WTC11 (cell line): Measurements from ENCODE around the gene DPYSL4. TPM values are rescaled to one million over a fixed set of nuclear protein-coding genes. Genes with fewer than 3 reads are reported as not detected.
A peak's percentile ranks its signal among the peaks of the same experiment; 100 is the strongest.

Experiments used
- ATAC-seq: fragments of 200-7000 bp; cut with Tn5 transposase; 2 replicates; pipeline ENCODE4 v1.10.0; 2021; ENCODE audit warnings: mild to moderate bottlenecking, moderate library complexity
- CTCF ChIA-PET: fragments of 300-600 bp; sonication (Branson Sonifier 250); formaldehyde crosslinking; loops from one replicate; lab custom pipeline; 2021; ENCODE audit warnings: antibody characterized with exemption; lab: Charles Lee
- POLR2A ChIA-PET: fragments of 350-600 bp; sonication (Branson Sonifier 250); formaldehyde crosslinking; loops from one replicate; lab custom pipeline; 2021; ENCODE audit warnings: antibody characterized with exemption; lab: Charles Lee
- DNase-seq: peaks from one replicate; pipeline ENCODE4 v3.0.0; 2021; ENCODE audit warnings: low spot score
- H3K27ac Mint-ChIP-seq: 2 replicates; pipeline ENCODE4 v1.8.0; 2021; ENCODE audit warnings: mixed read lengths
- H3K27me3 Mint-ChIP-seq: 2 replicates; pipeline ENCODE4 v1.8.0; 2021; ENCODE audit warnings: low read depth, mild to moderate bottlenecking, moderate library complexity, mixed read lengths
- H3K36me3 Mint-ChIP-seq: 2 replicates; pipeline ENCODE4 v1.8.0; 2021; ENCODE audit warnings: mixed read lengths
- H3K4me1 Mint-ChIP-seq: 2 replicates; pipeline ENCODE4 v1.8.0; 2022; ENCODE audit warnings: mixed read lengths
- H3K4me3 Mint-ChIP-seq: 2 replicates; pipeline ENCODE4 v1.8.0; 2021; ENCODE audit warnings: mild to moderate bottlenecking, moderate library complexity, mixed read lengths
- H3K9me3 Mint-ChIP-seq: 2 replicates; pipeline ENCODE4 v1.8.0; 2021; ENCODE audit warnings: mixed read lengths
- CBFB ChIP-seq: sonication (generic); formaldehyde crosslinking; IDR thresholded peaks from 2 replicates; pipeline ENCODE4 v1.8.1; 2022; ENCODE audit warnings: mild to moderate bottlenecking, low read depth, missing genetic modification reagents
- E2F1 ChIP-seq: sonication (generic); formaldehyde crosslinking; IDR thresholded peaks from 2 replicates; pipeline ENCODE4 v1.8.0; 2022; ENCODE audit warnings: mild to moderate bottlenecking, missing genetic modification reagents
- E2F4 ChIP-seq: sonication (generic); formaldehyde crosslinking; IDR thresholded peaks from 2 replicates; pipeline ENCODE4 v1.8.1; 2022; ENCODE audit warnings: low read depth, mild to moderate bottlenecking, moderate library complexity, missing genetic modification reagents, borderline replicate concordance
- ESRRA ChIP-seq: sonication (generic); formaldehyde crosslinking; IDR thresholded peaks from 2 replicates; pipeline ENCODE4 v1.8.1; 2022; ENCODE audit warnings: mild to moderate bottlenecking, missing genetic modification reagents, borderline replicate concordance
- FOXJ3 ChIP-seq: sonication (generic); formaldehyde crosslinking; IDR thresholded peaks from 2 replicates; pipeline ENCODE4 v1.9.0; 2021; ENCODE audit warnings: missing genetic modification reagents, mild to moderate bottlenecking, borderline replicate concordance
- GABPB1 ChIP-seq: sonication (generic); formaldehyde crosslinking; IDR thresholded peaks from 2 replicates; pipeline ENCODE4 v1.8.1; 2023; ENCODE audit warnings: mild to moderate bottlenecking, missing genetic modification reagents
- OVOL2 ChIP-seq: fragments of 250-450 bp; sonication (Bioruptor Pico); IDR thresholded peaks from 2 replicates; pipeline ENCODE4 v1.9.0; 2021; ENCODE audit warnings: mild to moderate bottlenecking, borderline replicate concordance
- PRRX2 ChIP-seq: fragments of 250-450 bp; sonication (Bioruptor Pico); IDR thresholded peaks from 2 replicates; pipeline ENCODE4 v1.8.0; 2021; ENCODE audit warnings: mild to moderate bottlenecking
- SMAD3 ChIP-seq: sonication (generic); formaldehyde crosslinking; IDR thresholded peaks from 2 replicates; pipeline ENCODE4 v1.8.0; 2022; ENCODE audit warnings: missing genetic modification reagents, mild to moderate bottlenecking, borderline replicate concordance
- ZMAT4 ChIP-seq: fragments of 250-450 bp; sonication (Bioruptor Pico); IDR thresholded peaks from 2 replicates; pipeline ENCODE4 v1.9.0; 2021; ENCODE audit warnings: mild to moderate bottlenecking
- ZNF317 ChIP-seq: sonication (generic); formaldehyde crosslinking; IDR thresholded peaks from 2 replicates; pipeline ENCODE4 v1.8.1; 2023; ENCODE audit warnings: low read depth, mild to moderate bottlenecking, moderate library complexity, missing genetic modification reagents, borderline replicate concordance
- ZNF423 ChIP-seq: fragments of 250-450 bp; sonication (Bioruptor Pico); IDR thresholded peaks from 2 replicates; pipeline ENCODE4 v2.1.2; 2022; ENCODE audit warnings: mild to moderate bottlenecking, moderate library complexity
- ZNF671 ChIP-seq: fragments of 250-450 bp; sonication (Bioruptor Pico); IDR thresholded peaks from 2 replicates; pipeline ENCODE4 v1.8.0; 2021; ENCODE audit warnings: mild to moderate bottlenecking
- total RNA-seq: library from RNA; stranded (reverse); gene quantifications from 3 replicates; pipeline ENCODE4 v1.2.3, GENCODE V29; 2021
- TF ChIP-seq, protein P1 (sequence below): sonication (generic); formaldehyde crosslinking; IDR thresholded peaks from 2 replicates; pipeline ENCODE4 v1.8.1; 2023; ENCODE audit warnings: mild to moderate bottlenecking, missing genetic modification reagents
- TF ChIP-seq, protein P2 (sequence below): sonication (generic); formaldehyde crosslinking; IDR thresholded peaks from 2 replicates; pipeline ENCODE4 v1.8.1; 2023; ENCODE audit warnings: mild to moderate bottlenecking, missing genetic modification reagents, borderline replicate concordance
- TF ChIP-seq, protein P3 (sequence below): sonication (generic); formaldehyde crosslinking; IDR thresholded peaks from 2 replicates; pipeline ENCODE4 v1.8.1; 2023; ENCODE audit warnings: mild to moderate bottlenecking, missing genetic modification reagents
- TF ChIP-seq, protein P4 (sequence below): sonication (generic); formaldehyde crosslinking; conservative IDR thresholded peaks from 2 replicates; pipeline ENCODE4 v1.8.1; 2022; ENCODE audit warnings: mild to moderate bottlenecking, missing genetic modification reagents
- TF ChIP-seq, protein P5 (sequence below): sonication (generic); formaldehyde crosslinking; IDR thresholded peaks from 2 replicates; pipeline ENCODE4 v1.8.0; 2022; ENCODE audit warnings: mild to moderate bottlenecking, missing genetic modification reagents
- TF ChIP-seq, protein P6 (sequence below): sonication (generic); formaldehyde crosslinking; IDR thresholded peaks from 2 replicates; pipeline ENCODE4 v1.8.0; 2022; ENCODE audit warnings: mild to moderate bottlenecking, missing genetic modification reagents

DPYSL4 gene
- total RNA-seq, 1 experiment from 2014 or later = 17.0 TPM

GRCh38 chr10:132138596-132138995, 48.2 kb upstream of the DPYSL4 start (continued):
- TF ChIP-seq, protein P1, sequence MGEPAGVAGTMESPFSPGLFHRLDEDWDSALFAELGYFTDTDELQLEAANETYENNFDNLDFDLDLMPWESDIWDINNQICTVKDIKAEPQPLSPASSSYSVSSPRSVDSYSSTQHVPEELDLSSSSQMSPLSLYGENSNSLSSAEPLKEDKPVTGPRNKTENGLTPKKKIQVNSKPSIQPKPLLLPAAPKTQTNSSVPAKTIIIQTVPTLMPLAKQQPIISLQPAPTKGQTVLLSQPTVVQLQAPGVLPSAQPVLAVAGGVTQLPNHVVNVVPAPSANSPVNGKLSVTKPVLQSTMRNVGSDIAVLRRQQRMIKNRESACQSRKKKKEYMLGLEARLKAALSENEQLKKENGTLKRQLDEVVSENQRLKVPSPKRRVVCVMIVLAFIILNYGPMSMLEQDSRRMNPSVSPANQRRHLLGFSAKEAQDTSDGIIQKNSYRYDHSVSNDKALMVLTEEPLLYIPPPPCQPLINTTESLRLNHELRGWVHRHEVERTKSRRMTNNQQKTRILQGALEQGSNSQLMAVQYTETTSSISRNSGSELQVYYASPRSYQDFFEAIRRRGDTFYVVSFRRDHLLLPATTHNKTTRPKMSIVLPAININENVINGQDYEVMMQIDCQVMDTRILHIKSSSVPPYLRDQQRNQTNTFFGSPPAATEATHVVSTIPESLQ (CRISPR knock-in tag) = no peak
- TF ChIP-seq, all 79 proteins: peak for 0

DNA sequence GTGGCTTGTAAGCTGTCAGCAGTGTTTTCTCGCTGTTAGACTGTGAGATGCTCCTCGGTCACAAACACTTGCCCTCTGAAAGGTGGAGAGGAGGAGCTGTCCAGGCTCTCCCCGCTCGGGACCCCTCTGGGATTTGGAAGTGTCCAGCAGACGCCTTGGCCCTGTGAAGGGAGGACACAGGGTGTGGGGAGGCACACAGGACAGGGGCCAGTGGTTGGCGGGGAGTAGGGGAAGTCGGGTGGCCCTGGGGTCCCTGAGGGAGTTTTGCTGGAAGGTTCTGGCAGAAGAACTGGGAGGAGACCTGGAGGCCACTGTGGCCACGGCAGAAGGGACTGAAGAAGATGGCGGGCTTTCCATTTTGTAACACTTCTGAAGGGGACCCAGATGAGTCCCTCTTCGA, 47.2 kb upstream of the DPYSL4 start:
- no peak for TF ChIP-seq CBFB (CRISPR knock-in tag)
- TF ChIP-seq ZNF671 (CRISPR knock-in tag) = no peak
- TF ChIP-seq, protein P2, sequence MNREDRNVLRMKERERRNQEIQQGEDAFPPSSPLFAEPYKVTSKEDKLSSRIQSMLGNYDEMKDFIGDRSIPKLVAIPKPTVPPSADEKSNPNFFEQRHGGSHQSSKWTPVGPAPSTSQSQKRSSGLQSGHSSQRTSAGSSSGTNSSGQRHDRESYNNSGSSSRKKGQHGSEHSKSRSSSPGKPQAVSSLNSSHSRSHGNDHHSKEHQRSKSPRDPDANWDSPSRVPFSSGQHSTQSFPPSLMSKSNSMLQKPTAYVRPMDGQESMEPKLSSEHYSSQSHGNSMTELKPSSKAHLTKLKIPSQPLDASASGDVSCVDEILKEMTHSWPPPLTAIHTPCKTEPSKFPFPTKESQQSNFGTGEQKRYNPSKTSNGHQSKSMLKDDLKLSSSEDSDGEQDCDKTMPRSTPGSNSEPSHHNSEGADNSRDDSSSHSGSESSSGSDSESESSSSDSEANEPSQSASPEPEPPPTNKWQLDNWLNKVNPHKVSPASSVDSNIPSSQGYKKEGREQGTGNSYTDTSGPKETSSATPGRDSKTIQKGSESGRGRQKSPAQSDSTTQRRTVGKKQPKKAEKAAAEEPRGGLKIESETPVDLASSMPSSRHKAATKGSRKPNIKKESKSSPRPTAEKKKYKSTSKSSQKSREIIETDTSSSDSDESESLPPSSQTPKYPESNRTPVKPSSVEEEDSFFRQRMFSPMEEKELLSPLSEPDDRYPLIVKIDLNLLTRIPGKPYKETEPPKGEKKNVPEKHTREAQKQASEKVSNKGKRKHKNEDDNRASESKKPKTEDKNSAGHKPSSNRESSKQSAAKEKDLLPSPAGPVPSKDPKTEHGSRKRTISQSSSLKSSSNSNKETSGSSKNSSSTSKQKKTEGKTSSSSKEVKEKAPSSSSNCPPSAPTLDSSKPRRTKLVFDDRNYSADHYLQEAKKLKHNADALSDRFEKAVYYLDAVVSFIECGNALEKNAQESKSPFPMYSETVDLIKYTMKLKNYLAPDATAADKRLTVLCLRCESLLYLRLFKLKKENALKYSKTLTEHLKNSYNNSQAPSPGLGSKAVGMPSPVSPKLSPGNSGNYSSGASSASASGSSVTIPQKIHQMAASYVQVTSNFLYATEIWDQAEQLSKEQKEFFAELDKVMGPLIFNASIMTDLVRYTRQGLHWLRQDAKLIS (CRISPR knock-in tag) = no peak
- no peak for TF ChIP-seq GABPB1 (CRISPR knock-in tag)
- TF ChIP-seq ZNF317 = no peak
- no peak for TF ChIP-seq FOXJ3 (CRISPR knock-in tag)
- TF ChIP-seq ZMAT4 (CRISPR knock-in tag) = no peak
- TF ChIP-seq, protein P3, sequence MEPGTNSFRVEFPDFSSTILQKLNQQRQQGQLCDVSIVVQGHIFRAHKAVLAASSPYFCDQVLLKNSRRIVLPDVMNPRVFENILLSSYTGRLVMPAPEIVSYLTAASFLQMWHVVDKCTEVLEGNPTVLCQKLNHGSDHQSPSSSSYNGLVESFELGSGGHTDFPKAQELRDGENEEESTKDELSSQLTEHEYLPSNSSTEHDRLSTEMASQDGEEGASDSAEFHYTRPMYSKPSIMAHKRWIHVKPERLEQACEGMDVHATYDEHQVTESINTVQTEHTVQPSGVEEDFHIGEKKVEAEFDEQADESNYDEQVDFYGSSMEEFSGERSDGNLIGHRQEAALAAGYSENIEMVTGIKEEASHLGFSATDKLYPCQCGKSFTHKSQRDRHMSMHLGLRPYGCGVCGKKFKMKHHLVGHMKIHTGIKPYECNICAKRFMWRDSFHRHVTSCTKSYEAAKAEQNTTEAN = no peak
- TF ChIP-seq, protein P4, sequence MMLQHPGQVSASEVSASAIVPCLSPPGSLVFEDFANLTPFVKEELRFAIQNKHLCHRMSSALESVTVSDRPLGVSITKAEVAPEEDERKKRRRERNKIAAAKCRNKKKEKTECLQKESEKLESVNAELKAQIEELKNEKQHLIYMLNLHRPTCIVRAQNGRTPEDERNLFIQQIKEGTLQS (CRISPR knock-in tag) = no peak
- TF ChIP-seq OVOL2 (CRISPR knock-in tag) = no peak
- TF ChIP-seq E2F1 = no peak
- no peak for ATAC-seq
- ChIA-PET CTCF (no interaction called here), POLR2A (no interaction called here)
- no peaks in the 10 kb centered on the region for H3K36me3 Mint-ChIP-seq
- no peak overlapping the region for H3K27ac Mint-ChIP-seq
- no peaks in the 10 kb centered on the region for H3K27me3 Mint-ChIP-seq
- peak; percentile 8 for DNase-seq
- peaks cover 6% of the 10 kb centered on the region for H3K4me1 Mint-ChIP-seq
- H3K9me3 Mint-ChIP-seq = no peaks in the 10 kb centered on the region
- no peak overlapping the region for H3K4me3 Mint-ChIP-seq

- peaks cover 6% of the 10 kb centered on the region for H3K4me1 Mint-ChIP-seq
- no peak overlapping the region for H3K4me3 Mint-ChIP-seq
- peak; percentile 10 for DNase-seq
- CTCF ChIA-PET = interaction anchor here (0.9 kb wide), 1 partner anchor 104 kb away, joined by 3 read pairs; no protein-coding TSS in a partner anchor
- POLR2A ChIA-PET = no interaction called here
- H3K9me3 Mint-ChIP-seq = no peaks in the 10 kb centered on the region
- no peaks in the 10 kb centered on the region for H3K36me3 Mint-ChIP-seq
- ATAC-seq = no peak
- H3K27me3 Mint-ChIP-seq = no peaks in the 10 kb centered on the region
- H3K27ac Mint-ChIP-seq = 0 out of 2 replicates have a peak overlapping the region, but pooled peaks have one; percentile 36
- no peak for TF ChIP-seq ESRRA (CRISPR knock-in tag)
- no peak for TF ChIP-seq PRRX2 (CRISPR knock-in tag)
- TF ChIP-seq E2F4 = no peak
- TF ChIP-seq, protein P5, sequence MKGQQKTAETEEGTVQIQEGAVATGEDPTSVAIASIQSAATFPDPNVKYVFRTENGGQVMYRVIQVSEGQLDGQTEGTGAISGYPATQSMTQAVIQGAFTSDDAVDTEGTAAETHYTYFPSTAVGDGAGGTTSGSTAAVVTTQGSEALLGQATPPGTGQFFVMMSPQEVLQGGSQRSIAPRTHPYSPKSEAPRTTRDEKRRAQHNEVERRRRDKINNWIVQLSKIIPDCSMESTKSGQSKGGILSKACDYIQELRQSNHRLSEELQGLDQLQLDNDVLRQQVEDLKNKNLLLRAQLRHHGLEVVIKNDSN = no peak
- TF ChIP-seq, protein P3 = no peak
- TF ChIP-seq, protein P6, sequence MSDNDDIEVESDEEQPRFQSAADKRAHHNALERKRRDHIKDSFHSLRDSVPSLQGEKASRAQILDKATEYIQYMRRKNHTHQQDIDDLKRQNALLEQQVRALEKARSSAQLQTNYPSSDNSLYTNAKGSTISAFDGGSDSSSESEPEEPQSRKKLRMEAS (CRISPR knock-in tag) = no peak
- no peak for TF ChIP-seq SMAD3 (CRISPR knock-in tag)
- no peak for TF ChIP-seq ZNF423 (CRISPR knock-in tag)
These were observed 46.4 kb upstream of the DPYSL4 start for GRCh38 chr10:132140167-132140925.
